ENCODE data around the gene FEN1. TPM values are rescaled to one million over a fixed set of nuclear protein-coding genes. Genes with fewer than 3 reads are reported as not detected.

FEN1 gene
- polyA plus RNA-seq, 1 of the 3 experiments (the other 2 are of a cell fraction): 35.9 TPM

- no peak for TF ChIP-seq GATA2 (CRISPR knock-in tag; IDR thresholded peaks at IDR 0.05)
- TF ChIP-seq ELF1 (IDR thresholded peaks at IDR 0.05): no peak
Measured at GRCh38 chr11:61745781-61746441, 46.8 kb upstream of the FEN1 start (continued).

DNA sequence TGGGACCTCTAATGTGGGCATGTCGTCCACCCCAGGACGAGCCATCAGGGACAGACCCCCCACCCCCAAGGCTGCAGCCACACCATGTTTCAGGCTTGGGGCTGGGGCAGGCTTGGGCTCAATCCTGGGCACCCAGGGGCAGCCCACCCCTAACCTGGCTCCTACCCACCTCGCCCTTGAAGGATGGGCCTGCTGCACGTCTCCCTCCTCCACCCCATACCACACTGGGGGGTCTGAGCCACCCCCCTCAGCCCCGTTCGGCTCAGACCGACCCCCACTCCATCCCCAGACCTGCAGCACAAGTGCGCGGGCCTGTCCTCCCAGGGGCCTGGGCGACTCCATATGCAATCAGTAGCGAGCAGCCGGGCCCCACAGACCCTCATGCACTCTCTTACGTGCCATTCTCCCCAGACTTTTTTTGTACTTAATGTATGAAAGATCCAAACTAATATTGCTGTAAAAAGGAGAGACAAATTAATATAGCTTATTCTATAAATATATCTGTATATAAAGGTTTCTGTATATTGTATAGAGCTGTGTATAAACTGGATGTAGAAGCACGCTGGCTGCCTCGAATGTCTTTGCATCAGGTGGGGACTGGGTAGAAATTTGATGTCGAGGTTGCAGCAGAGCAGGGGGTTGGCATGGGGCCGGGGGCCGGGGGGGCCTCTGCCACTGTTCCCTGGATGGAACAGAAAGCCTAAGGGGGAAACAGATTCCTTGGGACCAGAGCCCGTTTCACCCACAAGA lies 46.1 kb upstream of the FEN1 start:
- H2AFZ ChIP-seq (ENCODE audit: low read depth): no peak overlapping the region
- H3K79me2 ChIP-seq (ENCODE audit: insufficient read depth): no peaks in the 10 kb centered on the region
- POLR2A ChIA-PET: interaction anchor here (0.8 to 2.5 kb wide), 6 partner anchors 40 to 366 kb away, joined by 3 to 23 read pairs (median 4); partner anchors contain the start of genes FEN1 and TMEM258
- no peak overlapping the region for H3K4me3 ChIP-seq (ENCODE audit: low read depth in 2 of 2, low read length in 1 of 2)
- TF ChIP-seq SMC3 (IDR thresholded peaks at IDR 0.05; ENCODE audit: low read depth, low read length) (no peak), EP300 (IDR thresholded peaks at IDR 0.05; ENCODE audit: borderline replicate concordance in 1 of 2, low read depth in 1 of 2, low read length in 1 of 2) (no peak), FOSL2 (IDR thresholded peaks at IDR 0.05; ENCODE audit: borderline replicate concordance, low read depth) (no peak), FOXJ3 (CRISPR knock-in tag; IDR thresholded peaks at IDR 0.05) (no peak), RCOR1 (IDR thresholded peaks at IDR 0.05; ENCODE audit: low read length) (no peak), MEF2A (IDR thresholded peaks at IDR 0.05; ENCODE audit: borderline replicate concordance, low read depth) (no peak), ZBTB33 (IDR thresholded peaks at IDR 0.05; ENCODE audit: borderline replicate concordance, low read depth) (no peak), ELF1 (IDR thresholded peaks at IDR 0.05) (no peak), GATA2 (CRISPR knock-in tag; IDR thresholded peaks at IDR 0.05) (no peak), FOXM1 (IDR thresholded peaks at IDR 0.05; ENCODE audit: low read depth) (no peak), JUND (IDR thresholded peaks at IDR 0.05) (no peak), YY1 (IDR thresholded peaks at IDR 0.05; ENCODE audit: low read depth) (no peak), POLR2AphosphoS5 (IDR thresholded peaks at IDR 0.05; ENCODE audit: low read depth, low read length) (no peak)
- TF ChIP-seq, protein P1, sequence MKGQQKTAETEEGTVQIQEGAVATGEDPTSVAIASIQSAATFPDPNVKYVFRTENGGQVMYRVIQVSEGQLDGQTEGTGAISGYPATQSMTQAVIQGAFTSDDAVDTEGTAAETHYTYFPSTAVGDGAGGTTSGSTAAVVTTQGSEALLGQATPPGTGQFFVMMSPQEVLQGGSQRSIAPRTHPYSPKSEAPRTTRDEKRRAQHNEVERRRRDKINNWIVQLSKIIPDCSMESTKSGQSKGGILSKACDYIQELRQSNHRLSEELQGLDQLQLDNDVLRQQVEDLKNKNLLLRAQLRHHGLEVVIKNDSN (IDR thresholded peaks at IDR 0.05; ENCODE audit: borderline replicate concordance, low read depth): no peak
- TF ChIP-seq, protein P2, sequence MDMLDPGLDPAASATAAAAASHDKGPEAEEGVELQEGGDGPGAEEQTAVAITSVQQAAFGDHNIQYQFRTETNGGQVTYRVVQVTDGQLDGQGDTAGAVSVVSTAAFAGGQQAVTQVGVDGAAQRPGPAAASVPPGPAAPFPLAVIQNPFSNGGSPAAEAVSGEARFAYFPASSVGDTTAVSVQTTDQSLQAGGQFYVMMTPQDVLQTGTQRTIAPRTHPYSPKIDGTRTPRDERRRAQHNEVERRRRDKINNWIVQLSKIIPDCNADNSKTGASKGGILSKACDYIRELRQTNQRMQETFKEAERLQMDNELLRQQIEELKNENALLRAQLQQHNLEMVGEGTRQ (IDR thresholded peaks at IDR 0.05; ENCODE audit: borderline replicate concordance, low read depth, low read length): no peak
- CTCF ChIA-PET: interaction anchor here (0.8 to 9.1 kb wide), 24 partner anchors 8 to 361 kb away, joined by 3 to 285 read pairs (median 8); partner anchors contain the start of genes FEN1 and TMEM258
- no peaks in the 10 kb centered on the region for H3F3A ChIP-seq (replicated peaks; ENCODE audit: insufficient read depth)
- H3K4me1 ChIP-seq (ENCODE audit: control insufficient read depth in 1 of 2, insufficient read depth in 2 of 2, low read depth in 1 of 2, low read length in 1 of 2): peaks cover 0 to 8% of the 10 kb centered on the region in 2 experiments; a peak in 1 of 4 replicates
- H3K4me2 ChIP-seq: no peak overlapping the region
- H3K9me3 ChIP-seq: no peaks in the 10 kb centered on the region
- H3K36me3 ChIP-seq (replicated peaks in 1 of 2; ENCODE audit: control insufficient read depth in 1 of 2, insufficient read depth in 2 of 2, low read length in 1 of 2): no peaks in the 10 kb centered on the region
- no peak overlapping the region for H3K9ac ChIP-seq
- H3K9me2 ChIP-seq: no peaks in the 10 kb centered on the region
- no peaks in the 10 kb centered on the region for H4K20me1 ChIP-seq (ENCODE audit: insufficient read depth)
- no peak for DNase-seq
- no peaks in the 10 kb centered on the region for H3K27me3 ChIP-seq (ENCODE audit: insufficient read depth)
- H3K27ac ChIP-seq (ENCODE audit: low read depth in 2 of 2, low read length in 1 of 2): no peak overlapping the region
- 76% methylated on average over 18 of the region's 19 CpGs for WGBS (ENCODE audit: low lambda C conversion rate)
